ENCODE data around the gene PSG11.
"Not testable (repeated sequence)": the region's sequence is repeated elsewhere in the genome, so short reads cannot be mapped to it uniquely, and the experiment has no call there.

DNA sequence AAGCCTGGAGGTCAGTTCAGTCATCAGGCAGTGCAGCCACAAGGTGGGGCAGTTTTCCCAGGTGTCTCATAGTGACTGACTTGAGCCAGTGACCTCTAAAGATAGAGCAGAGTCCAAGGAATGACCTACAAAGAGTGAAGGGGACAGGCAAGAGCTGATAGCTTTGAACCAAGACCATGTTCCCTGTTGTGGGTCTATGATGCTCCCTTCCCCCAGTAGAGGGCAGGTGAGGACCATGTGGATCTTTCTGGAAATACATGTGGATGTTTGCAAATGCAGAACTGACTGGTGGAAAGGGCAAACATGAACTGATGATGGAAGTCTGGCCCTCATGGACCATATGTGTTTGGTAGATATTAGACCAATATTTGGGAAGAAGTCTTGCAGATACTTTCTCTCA, 6.7 kb downstream of the PSG11 start:
- TF ChIP-seq, protein P1, sequence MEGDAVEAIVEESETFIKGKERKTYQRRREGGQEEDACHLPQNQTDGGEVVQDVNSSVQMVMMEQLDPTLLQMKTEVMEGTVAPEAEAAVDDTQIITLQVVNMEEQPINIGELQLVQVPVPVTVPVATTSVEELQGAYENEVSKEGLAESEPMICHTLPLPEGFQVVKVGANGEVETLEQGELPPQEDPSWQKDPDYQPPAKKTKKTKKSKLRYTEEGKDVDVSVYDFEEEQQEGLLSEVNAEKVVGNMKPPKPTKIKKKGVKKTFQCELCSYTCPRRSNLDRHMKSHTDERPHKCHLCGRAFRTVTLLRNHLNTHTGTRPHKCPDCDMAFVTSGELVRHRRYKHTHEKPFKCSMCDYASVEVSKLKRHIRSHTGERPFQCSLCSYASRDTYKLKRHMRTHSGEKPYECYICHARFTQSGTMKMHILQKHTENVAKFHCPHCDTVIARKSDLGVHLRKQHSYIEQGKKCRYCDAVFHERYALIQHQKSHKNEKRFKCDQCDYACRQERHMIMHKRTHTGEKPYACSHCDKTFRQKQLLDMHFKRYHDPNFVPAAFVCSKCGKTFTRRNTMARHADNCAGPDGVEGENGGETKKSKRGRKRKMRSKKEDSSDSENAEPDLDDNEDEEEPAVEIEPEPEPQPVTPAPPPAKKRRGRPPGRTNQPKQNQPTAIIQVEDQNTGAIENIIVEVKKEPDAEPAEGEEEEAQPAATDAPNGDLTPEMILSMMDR (IDR thresholded peaks at IDR 0.05) = not testable (repeated sequence)
- not testable (repeated sequence) for TF ChIP-seq POLR2A (IDR thresholded peaks at IDR 0.05)
